Measurements from ENCODE around the gene RAB40C.
A peak's percentile ranks its signal among the peaks of the same experiment; 100 is the strongest.

RAB40C gene

DNA sequence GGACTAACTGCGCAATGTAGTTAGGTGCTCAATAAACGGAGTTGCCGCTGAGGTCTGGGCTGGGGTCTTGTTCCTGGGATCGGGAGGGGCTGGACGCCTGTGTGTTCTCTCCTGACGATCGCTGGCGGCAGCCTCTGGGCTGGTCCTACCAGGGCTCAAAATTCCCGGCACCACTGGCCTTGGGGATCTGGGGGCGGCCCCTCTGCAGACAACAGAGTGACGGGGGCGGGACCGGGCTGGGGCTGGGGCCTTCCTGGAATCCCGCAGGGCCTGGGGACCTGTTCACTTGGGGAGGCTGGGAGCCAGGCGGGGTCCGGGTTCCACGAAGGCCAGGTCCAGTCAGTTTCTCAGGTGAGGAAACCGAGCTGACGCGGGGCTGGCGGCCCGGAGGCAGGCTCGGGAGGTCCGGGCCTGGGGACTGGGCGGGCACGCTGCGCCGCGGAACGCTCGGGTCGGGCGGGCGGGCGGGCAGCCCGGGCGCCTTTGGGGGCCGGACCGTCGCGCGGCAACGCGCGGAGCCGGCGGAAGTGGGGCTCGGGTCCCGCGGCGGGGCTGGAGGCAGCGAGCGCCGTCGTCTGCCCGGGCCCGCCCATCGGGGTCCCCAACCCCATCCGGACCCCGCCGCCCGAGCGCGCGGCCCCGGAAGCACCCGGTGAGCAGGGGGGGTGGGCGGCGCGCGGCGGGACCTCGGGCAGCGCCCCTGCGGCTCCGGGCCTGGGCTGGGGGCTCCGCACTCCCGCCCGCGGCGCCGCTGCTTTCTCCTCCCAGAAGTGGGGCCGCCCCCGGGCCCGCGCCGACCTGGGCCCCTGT is 20.2 kb upstream of the RAB40C start, which contains the start of gene PIGQ:
Gene PIGQ, plus strand, starts transcription at position 524 of the 810 bp plus-strand sequence. CDS start 4,107 bp downstream, outside the sequence.
- TF ChIP-seq, protein P1, sequence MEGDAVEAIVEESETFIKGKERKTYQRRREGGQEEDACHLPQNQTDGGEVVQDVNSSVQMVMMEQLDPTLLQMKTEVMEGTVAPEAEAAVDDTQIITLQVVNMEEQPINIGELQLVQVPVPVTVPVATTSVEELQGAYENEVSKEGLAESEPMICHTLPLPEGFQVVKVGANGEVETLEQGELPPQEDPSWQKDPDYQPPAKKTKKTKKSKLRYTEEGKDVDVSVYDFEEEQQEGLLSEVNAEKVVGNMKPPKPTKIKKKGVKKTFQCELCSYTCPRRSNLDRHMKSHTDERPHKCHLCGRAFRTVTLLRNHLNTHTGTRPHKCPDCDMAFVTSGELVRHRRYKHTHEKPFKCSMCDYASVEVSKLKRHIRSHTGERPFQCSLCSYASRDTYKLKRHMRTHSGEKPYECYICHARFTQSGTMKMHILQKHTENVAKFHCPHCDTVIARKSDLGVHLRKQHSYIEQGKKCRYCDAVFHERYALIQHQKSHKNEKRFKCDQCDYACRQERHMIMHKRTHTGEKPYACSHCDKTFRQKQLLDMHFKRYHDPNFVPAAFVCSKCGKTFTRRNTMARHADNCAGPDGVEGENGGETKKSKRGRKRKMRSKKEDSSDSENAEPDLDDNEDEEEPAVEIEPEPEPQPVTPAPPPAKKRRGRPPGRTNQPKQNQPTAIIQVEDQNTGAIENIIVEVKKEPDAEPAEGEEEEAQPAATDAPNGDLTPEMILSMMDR (IDR thresholded peaks at IDR 0.05; ENCODE audit: low read depth, low read length): no peak
- peak; percentile 55 to 67 for DNase-seq (ENCODE audit: low read depth in 2 of 2)
- H3K4me3 ChIP-seq (replicated peaks in 1 of 2; ENCODE audit: low read depth in 2 of 2, low read length in 2 of 2): peak within 1 kb of the TSS; percentile 60 to 77

DNA sequence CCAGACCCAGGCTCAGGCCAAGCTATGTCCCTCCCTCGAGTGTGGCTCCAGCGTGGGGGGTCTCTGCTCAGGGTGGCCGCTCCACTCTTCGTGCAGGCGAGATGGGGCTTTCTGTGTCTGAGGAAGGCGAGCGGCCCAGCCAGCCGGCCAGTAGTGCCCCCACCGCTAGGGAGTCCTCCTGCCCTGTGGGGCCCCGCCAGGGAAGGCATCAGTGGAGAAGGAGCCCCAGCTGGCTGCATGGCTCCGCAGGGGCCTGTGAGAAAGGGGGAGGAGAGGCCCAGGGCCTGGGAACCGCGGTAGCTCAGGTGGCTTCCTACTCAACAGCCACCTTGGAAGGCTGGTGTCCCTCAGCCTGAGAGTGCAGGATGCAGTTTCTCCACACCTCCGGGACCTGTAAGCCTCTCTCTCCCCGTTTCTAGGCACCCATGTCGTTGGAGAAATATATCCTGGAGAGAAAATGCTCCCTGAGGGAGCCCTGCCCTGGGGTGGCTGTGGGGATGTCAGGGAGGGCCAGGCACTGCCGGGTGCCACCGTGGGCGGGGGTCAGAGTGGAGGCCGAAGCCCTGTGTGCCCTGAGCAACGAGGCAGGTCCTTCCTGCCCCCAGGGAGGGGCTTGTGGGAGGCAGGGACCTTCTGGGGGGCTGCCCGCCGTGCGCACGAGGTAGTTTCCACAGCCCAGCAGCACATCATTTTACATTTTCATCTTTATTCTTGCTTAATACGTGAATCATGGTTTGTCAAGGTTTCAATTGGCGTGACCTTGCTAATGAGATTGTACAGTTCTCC is 16.8 kb upstream of the RAB40C start:
- DNase-seq (ENCODE audit: low read depth in 2 of 2): no peak
- TF ChIP-seq, protein P1 (IDR thresholded peaks at IDR 0.05; ENCODE audit: low read depth, low read length): no peak
- no peak overlapping the region for H3K4me3 ChIP-seq (replicated peaks in 1 of 2; ENCODE audit: low read depth in 2 of 2, low read length in 2 of 2)

DNA sequence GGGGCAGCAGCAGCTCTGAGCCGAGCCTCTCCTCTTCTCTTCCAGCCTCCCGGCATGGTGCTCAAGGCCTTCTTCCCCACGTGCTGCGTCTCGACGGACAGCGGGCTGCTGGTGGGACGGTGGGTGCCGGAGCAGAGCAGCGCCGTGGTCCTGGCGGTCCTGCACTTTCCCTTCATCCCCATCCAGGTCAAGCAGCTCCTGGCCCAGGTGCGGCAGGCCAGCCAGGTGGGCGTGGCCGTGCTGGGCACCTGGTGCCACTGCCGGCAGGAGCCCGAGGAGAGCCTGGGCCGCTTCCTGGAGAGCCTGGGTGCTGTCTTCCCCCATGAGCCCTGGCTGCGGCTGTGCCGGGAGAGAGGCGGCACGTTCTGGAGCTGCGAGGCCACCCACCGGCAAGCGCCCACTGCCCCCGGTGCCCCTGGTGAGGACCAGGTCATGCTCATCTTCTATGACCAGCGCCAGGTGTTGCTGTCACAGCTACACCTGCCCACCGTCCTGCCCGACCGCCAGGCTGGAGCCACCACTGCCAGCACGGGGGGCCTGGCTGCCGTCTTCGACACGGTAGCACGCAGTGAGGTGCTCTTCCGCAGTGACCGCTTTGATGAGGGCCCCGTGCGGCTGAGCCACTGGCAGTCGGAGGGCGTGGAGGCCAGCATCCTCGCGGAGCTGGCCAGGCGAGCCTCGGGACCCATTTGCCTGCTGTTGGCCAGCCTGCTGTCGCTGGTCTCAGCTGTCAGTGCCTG is 15.7 kb upstream of the RAB40C start:
- TF ChIP-seq, protein P1 (IDR thresholded peaks at IDR 0.05; ENCODE audit: low read depth, low read length): no peak
- H3K4me3 ChIP-seq (replicated peaks in 1 of 2; ENCODE audit: low read depth in 2 of 2, low read length in 2 of 2): no peak overlapping the region
- no peak for DNase-seq (ENCODE audit: low read depth in 2 of 2)

DNA sequence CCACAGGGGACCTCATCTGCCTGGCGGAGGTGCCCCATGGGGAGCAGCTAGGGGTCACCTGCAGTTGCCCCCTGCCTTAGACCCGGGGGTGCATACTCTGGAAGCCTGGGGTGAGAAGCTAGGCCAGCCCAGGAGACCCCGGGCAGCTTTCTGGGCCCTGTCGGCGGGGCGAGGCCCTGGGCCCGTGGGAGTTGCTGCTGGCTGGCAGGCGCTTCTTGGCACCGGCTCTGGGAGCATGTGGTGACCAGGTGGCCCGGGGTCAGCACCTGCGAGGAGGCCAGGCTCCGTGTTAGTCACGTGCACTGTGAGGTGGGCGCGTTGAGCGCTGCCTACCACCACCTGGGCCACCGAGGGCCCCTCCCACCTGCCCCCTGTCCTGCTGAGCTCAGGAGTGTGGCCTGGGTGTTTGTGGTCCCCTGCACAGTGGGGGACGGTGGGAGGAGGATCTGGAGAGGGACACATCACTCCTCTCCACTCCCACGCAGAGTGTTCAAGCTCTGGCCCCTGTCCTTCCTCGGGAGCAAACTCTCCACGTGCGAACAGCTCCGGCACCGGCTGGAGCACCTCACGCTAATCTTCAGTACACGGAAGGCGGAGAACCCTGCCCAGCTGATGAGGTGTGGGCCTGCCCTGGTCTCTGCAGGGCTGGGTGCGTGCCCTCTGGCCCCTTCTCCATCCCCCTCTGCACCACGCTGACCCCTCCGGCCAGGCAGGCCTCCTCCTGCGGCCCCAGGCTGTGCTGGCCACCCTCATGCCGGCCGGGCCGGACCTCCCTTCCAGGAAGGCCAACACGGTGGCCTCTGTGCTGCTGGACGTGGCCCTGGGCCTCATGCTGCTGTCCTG is 14.3 kb upstream of the RAB40C start:
- TF ChIP-seq, protein P1 (IDR thresholded peaks at IDR 0.05; ENCODE audit: low read depth, low read length): no peak
- DNase-seq (ENCODE audit: low read depth in 2 of 2): no peak
- no peak overlapping the region for H3K4me3 ChIP-seq (replicated peaks in 1 of 2; ENCODE audit: low read depth in 2 of 2, low read length in 2 of 2)

DNA sequence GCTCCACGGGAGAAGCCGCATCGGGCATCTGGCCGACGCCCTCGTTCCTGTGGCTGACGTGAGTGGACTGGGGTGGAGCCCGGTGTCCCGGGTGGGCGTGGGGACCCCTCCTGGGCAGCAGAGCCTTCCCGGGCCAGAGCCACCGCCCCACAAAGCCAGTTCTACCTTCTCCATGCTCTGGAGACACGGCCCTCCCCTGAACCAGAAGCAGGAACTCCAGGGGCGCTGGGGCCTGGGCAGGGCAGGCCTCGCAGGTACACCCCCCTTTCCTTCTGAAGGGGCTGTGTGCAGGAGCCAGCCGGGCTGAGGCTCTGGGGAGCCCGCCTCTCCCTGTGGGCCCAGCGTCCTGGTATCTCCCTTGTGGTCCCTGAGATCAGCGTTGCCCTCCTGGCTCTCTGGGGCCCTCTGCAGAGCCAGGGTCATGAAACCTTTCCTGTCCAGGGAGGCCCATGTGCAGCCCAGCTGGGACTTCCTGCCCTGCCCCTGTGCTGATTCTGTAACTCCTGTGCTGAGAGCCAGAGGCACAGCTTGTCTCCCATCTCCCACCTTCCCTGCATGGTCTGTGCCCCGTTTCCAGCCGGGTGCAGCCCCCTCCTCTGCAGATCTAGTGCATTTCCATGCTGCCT is 13.6 kb upstream of the RAB40C start:
- no peak overlapping the region for H3K4me3 ChIP-seq (replicated peaks in 1 of 2; ENCODE audit: low read depth in 2 of 2, low read length in 2 of 2)
- no peak for DNase-seq (ENCODE audit: low read depth in 2 of 2)
- TF ChIP-seq, protein P1 (IDR thresholded peaks at IDR 0.05; ENCODE audit: low read depth, low read length): no peak

Measured in cardiac fibroblast (primary cell).